Stimulated activated CD4-positive, alpha-beta T cell treated with anti-CD3 and anti-CD28 coated beads, Interleukin-1b, Interleukin-23, amount 100 ng/mL, for 24 hours (primary cell): ENCODE data around the gene BCAS3.

Source experiments
- DNase-seq, 4 experiments: peaks; one replicate each; pipeline ENCODE4 v3.0.0-alpha.2; 2020; ENCODE audit warnings: low read depth in 4 of 4, low spot score in 1 of 4

BCAS3 gene

GRCh38 chr17:61330174-61331150 is 652.8 kb downstream of the BCAS3 start:
- DNase-seq, result no peak

GRCh38 chr17:61331178-61331577 is 653.5 kb downstream of the BCAS3 start:
- DNase-seq, result no peak

GRCh38 chr17:61331886-61332285 is 654.2 kb downstream of the BCAS3 start:
- DNase-seq, result no peak

GRCh38 chr17:61333136-61333535 is 655.5 kb downstream of the BCAS3 start:
- DNase-seq, result no peak

GRCh38 chr17:61334673-61335072 is 657.0 kb downstream of the BCAS3 start:
- DNase-seq, result no peak

- DNase-seq, result no peak
These were observed 657.6 kb downstream of the BCAS3 start for GRCh38 chr17:61335105-61335844.

- no peak for DNase-seq
These were observed 658.4 kb downstream of the BCAS3 start for GRCh38 chr17:61335845-61336655.

GRCh38 chr17:61337290-61337689 is 659.6 kb downstream of the BCAS3 start:
- DNase-seq, result no peak

GRCh38 chr17:61338000-61338798 is 660.5 kb downstream of the BCAS3 start:
- DNase-seq, result no peak

GRCh38 chr17:61338874-61339478 is 661.3 kb downstream of the BCAS3 start:
- no peak for DNase-seq

- DNase-seq, result no peak
These were observed 663.0 kb downstream of the BCAS3 start for GRCh38 chr17:61340431-61341209.

GRCh38 chr17:61343576-61343975 is 665.9 kb downstream of the BCAS3 start:
- no peak for DNase-seq

GRCh38 chr17:61345061-61345460 is 667.4 kb downstream of the BCAS3 start:
- DNase-seq, result no peak

- DNase-seq, result no peak
These were observed 668.4 kb downstream of the BCAS3 start for GRCh38 chr17:61345825-61346666.

GRCh38 chr17:61349350-61349749 is 671.7 kb downstream of the BCAS3 start:
- DNase-seq, result no peak

- DNase-seq, result no peak
These were observed 674.2 kb downstream of the BCAS3 start for GRCh38 chr17:61351745-61352407.

- no peak for DNase-seq
These were observed 674.7 kb downstream of the BCAS3 start for GRCh38 chr17:61352408-61352770.
